ENCODE data around the gene CDHR5.

Gene CDHR5

DNA sequence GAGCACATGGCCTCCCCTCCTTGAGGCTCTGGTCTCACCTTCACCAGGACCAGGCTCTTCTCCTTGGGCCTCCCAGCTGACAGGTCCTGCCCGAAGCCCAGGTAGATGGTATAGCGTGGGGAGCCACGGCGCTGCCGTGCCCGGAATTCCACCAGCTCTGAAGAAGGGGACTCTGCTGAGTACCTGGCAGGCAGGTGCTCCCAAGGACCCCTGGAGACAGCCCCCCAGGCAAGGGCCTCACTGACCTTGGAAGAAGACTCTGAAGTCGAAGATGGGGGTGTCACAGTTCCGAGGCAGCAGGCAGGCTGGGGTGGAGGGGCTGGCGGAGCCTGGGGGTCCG is 11.8 kb downstream of the CDHR5 start:
- Histone ChIP-seq H3K36me3 (ENCODE audit: low read length) (no peaks in the 10 kb centered on the region), H3K27ac (ENCODE audit: low read depth, low read length) (no peak overlapping the region), H2AFZ (ENCODE audit: low read depth, low read length, severe bottlenecking) (no peak overlapping the region), H3K4me2 (ENCODE audit: low read depth, low read length, poor library complexity, severe bottlenecking) (no peak overlapping the region), H3K9me3 (ENCODE audit: insufficient read depth, low read length) (no peaks in the 10 kb centered on the region), H3F3A (ENCODE audit: insufficient read depth) (peaks cover 10% of the 10 kb centered on the region), H4K20me1 (ENCODE audit: low read depth, low read length) (no peaks in the 10 kb centered on the region; the same call in 1 of the 2 replicates), H3K79me2 (ENCODE audit: insufficient read depth, low read length) (no peaks in the 10 kb centered on the region), H3K27me3 (ENCODE audit: low read length) (no peaks in the 10 kb centered on the region), H3K9me2 (replicated peaks; ENCODE audit: insufficient read depth, low read length) (no peaks in the 10 kb centered on the region), H3K4me3 (ENCODE audit: insufficient read depth, low read length, poor library complexity, severe bottlenecking) (no peak overlapping the region), H3K9ac (ENCODE audit: low read length) (no peak overlapping the region)
- no peak for TF ChIP-seq EZH2phosphoT487 (conservative IDR thresholded peaks at IDR 0.05; ENCODE audit: low read length)
- TF ChIP-seq, protein P1, sequence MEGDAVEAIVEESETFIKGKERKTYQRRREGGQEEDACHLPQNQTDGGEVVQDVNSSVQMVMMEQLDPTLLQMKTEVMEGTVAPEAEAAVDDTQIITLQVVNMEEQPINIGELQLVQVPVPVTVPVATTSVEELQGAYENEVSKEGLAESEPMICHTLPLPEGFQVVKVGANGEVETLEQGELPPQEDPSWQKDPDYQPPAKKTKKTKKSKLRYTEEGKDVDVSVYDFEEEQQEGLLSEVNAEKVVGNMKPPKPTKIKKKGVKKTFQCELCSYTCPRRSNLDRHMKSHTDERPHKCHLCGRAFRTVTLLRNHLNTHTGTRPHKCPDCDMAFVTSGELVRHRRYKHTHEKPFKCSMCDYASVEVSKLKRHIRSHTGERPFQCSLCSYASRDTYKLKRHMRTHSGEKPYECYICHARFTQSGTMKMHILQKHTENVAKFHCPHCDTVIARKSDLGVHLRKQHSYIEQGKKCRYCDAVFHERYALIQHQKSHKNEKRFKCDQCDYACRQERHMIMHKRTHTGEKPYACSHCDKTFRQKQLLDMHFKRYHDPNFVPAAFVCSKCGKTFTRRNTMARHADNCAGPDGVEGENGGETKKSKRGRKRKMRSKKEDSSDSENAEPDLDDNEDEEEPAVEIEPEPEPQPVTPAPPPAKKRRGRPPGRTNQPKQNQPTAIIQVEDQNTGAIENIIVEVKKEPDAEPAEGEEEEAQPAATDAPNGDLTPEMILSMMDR (IDR thresholded peaks at IDR 0.05; ENCODE audit: insufficient read depth, low read length, poor library complexity, severe bottlenecking): no peak

DNA sequence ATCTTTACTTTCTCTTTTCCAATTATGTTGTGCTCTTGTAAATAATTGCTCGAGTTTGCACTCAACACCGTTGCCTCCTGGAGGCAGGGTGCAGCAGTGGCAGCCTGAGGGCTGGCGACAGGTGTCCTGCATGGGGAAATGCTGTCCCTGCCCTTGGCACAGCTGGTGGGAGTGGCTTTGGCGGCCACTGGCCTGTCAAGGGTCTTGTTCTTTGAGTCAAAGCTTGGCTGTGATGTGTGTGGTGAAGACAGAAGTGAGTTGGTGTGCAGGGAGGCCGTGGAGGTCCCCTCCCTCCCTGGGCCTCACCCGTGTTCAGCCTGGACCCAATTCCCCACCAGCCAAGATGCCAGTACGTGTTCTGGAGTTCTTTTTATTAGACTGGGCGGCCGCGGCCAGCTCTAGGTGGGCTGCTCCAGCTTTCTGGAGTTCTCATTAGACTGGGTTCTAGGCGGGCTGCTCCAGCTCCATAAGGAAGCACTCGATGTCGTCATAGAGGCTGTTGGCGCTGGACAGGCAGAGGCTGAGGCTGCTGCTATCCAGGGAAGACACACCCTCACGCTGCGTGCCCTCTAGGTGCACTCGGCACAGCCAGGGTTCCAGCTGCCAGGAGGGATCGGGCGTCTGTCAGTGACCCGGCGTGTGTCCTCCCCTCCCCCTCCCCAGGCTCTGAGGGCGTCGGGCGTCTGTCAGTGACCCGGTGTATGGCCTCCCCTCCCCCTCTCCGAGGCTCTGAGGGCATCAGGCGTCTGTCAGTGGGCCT is 12.4 kb downstream of the CDHR5 start:
- TF ChIP-seq, protein P1 (IDR thresholded peaks at IDR 0.05; ENCODE audit: insufficient read depth, low read length, poor library complexity, severe bottlenecking): no peak
- TF ChIP-seq EZH2phosphoT487 (conservative IDR thresholded peaks at IDR 0.05; ENCODE audit: low read length): no peak
- Histone ChIP-seq H2AFZ (ENCODE audit: low read depth, low read length, severe bottlenecking) (no peak overlapping the region), H3K4me3 (ENCODE audit: insufficient read depth, low read length, poor library complexity, severe bottlenecking) (no peak overlapping the region), H3F3A (ENCODE audit: insufficient read depth) (peaks cover 10% of the 10 kb centered on the region), H3K79me2 (ENCODE audit: insufficient read depth, low read length) (no peaks in the 10 kb centered on the region), H3K27me3 (ENCODE audit: low read length) (no peaks in the 10 kb centered on the region), H3K4me2 (ENCODE audit: low read depth, low read length, poor library complexity, severe bottlenecking) (no peak overlapping the region), H3K9me2 (replicated peaks; ENCODE audit: insufficient read depth, low read length) (no peaks in the 10 kb centered on the region), H3K9me3 (ENCODE audit: insufficient read depth, low read length) (no peaks in the 10 kb centered on the region), H3K27ac (ENCODE audit: low read depth, low read length) (no peak overlapping the region), H4K20me1 (ENCODE audit: low read depth, low read length) (no peaks in the 10 kb centered on the region; the same call in 1 of the 2 replicates), H3K36me3 (ENCODE audit: low read length) (no peaks in the 10 kb centered on the region), H3K9ac (ENCODE audit: low read length) (no peak overlapping the region)

DNA sequence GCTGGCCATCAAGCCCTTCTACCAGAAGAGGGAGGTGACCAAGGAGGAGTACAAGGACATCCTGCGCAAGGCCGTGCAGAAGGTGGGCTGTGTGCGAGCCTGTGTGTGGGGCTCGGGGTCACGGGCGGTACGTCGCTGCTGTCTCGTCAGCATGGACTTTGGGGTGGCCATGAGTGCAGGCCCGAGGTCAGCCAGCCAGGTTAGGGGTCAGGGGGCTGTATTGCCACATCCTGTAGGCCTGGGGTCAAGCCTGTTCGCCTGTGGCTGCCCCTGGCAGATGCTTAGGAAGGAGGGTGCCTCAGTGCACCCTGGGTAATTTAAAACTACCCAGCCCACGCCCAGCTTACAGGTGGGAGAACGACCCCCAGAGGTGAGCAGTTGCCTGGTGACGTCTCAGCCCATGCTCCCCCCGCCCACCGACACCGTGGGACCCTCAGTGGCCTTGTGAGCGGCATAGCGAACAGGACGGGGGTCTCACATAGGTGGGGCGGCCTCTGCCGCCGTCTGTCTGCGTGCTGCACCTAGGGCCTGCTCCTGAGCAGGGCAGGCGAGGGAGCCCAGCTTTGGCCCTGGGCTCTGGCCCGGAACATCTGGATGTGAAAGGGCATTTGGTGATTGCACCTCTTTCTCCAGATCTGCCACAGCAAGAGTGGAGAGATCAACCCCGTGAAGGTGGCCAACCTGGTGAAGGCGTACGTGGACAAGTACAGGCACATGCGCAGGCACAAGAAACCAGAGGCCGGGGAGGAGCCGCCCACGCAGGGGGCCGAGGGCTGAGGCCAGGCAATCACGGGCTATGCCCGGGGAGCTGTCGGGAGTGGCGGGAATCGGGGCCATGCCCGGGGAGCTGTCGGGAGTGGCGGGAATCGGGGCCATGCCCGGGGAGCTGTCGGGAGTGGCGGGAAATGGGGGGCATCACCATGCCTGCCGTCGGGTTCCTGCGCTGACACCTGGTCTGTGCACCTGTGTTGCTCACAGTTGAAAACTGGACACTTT is 13.5 kb downstream of the CDHR5 start:
- Histone ChIP-seq H3K27ac (ENCODE audit: low read depth, low read length) (no peak overlapping the region), H3K79me2 (ENCODE audit: insufficient read depth, low read length) (no peaks in the 10 kb centered on the region), H3K27me3 (ENCODE audit: low read length) (no peaks in the 10 kb centered on the region), H3K36me3 (ENCODE audit: low read length) (no peaks in the 10 kb centered on the region), H3K9me3 (ENCODE audit: insufficient read depth, low read length) (no peaks in the 10 kb centered on the region), H3K9ac (ENCODE audit: low read length) (no peak overlapping the region), H2AFZ (ENCODE audit: low read depth, low read length, severe bottlenecking) (no peak overlapping the region), H3K9me2 (replicated peaks; ENCODE audit: insufficient read depth, low read length) (no peaks in the 10 kb centered on the region), H3K4me3 (ENCODE audit: insufficient read depth, low read length, poor library complexity, severe bottlenecking) (no peak overlapping the region), H3F3A (ENCODE audit: insufficient read depth) (peaks cover 10% of the 10 kb centered on the region), H3K4me2 (ENCODE audit: low read depth, low read length, poor library complexity, severe bottlenecking) (no peak overlapping the region), H4K20me1 (ENCODE audit: low read depth, low read length) (no peaks in the 10 kb centered on the region; the same call in 1 of the 2 replicates)
- TF ChIP-seq, protein P1 (IDR thresholded peaks at IDR 0.05; ENCODE audit: insufficient read depth, low read length, poor library complexity, severe bottlenecking): no peak
- no peak for TF ChIP-seq EZH2phosphoT487 (conservative IDR thresholded peaks at IDR 0.05; ENCODE audit: low read length)

Measured in SU-DHL-6 (cell line).